ENCODE data around the gene COQ10A.
A peak's percentile ranks its signal among the peaks of the same experiment; 100 is the strongest.

COQ10A gene

DNA sequence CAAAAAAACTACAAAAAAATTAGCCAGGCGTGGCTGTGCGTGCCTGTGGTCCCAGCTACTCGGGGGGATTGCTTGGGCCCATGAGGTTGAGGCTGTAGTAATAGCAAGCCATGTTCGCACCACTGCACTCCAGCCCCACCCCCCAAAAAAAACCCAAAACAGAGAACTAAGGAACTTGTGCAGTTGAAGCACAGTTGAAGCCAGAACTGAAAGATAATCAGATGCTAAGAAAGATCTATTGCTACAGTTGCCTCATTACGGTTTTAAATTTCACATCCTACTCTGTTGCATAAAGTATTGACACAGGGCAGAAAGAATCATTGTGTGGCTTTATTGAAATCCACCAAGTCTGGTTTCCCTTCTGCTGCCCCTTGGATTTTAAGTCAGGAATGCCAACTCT, 29.6 kb downstream of the COQ10A start:
- H3K27ac ChIP-seq (ENCODE audit: low read depth, low read length) = peak overlapping the region; percentile 4; the same call in 1 of the 2 replicates
- TF ChIP-seq, protein P1, sequence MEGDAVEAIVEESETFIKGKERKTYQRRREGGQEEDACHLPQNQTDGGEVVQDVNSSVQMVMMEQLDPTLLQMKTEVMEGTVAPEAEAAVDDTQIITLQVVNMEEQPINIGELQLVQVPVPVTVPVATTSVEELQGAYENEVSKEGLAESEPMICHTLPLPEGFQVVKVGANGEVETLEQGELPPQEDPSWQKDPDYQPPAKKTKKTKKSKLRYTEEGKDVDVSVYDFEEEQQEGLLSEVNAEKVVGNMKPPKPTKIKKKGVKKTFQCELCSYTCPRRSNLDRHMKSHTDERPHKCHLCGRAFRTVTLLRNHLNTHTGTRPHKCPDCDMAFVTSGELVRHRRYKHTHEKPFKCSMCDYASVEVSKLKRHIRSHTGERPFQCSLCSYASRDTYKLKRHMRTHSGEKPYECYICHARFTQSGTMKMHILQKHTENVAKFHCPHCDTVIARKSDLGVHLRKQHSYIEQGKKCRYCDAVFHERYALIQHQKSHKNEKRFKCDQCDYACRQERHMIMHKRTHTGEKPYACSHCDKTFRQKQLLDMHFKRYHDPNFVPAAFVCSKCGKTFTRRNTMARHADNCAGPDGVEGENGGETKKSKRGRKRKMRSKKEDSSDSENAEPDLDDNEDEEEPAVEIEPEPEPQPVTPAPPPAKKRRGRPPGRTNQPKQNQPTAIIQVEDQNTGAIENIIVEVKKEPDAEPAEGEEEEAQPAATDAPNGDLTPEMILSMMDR (IDR thresholded peaks at IDR 0.05; ENCODE audit: insufficient read depth, low read length, poor library complexity, severe bottlenecking) = no peak
- TF ChIP-seq EZH2phosphoT487 (conservative IDR thresholded peaks at IDR 0.05; ENCODE audit: low read length) = no peak
- peaks cover 18% of the 10 kb centered on the region for H3K36me3 ChIP-seq (ENCODE audit: low read length)
- peaks cover 9% of the 10 kb centered on the region for H3F3A ChIP-seq (ENCODE audit: insufficient read depth)
- H3K4me3 ChIP-seq (ENCODE audit: insufficient read depth, low read length, poor library complexity, severe bottlenecking) = no peak overlapping the region
- H3K79me2 ChIP-seq (ENCODE audit: insufficient read depth, low read length) = peaks cover 87% of the 10 kb centered on the region
- H4K20me1 ChIP-seq (ENCODE audit: low read depth, low read length) = peaks cover 5% of the 10 kb centered on the region; the same call in 1 of the 2 replicates
- no peak overlapping the region for H3K9ac ChIP-seq (ENCODE audit: low read length)
- H3K27me3 ChIP-seq (ENCODE audit: low read length) = no peaks in the 10 kb centered on the region
- peak overlapping the region; percentile 67 for H3K4me2 ChIP-seq (ENCODE audit: low read depth, low read length, poor library complexity, severe bottlenecking)
- no peak overlapping the region for H2AFZ ChIP-seq (ENCODE audit: low read depth, low read length, severe bottlenecking)
- H3K9me3 ChIP-seq (ENCODE audit: insufficient read depth, low read length) = no peaks in the 10 kb centered on the region
- H3K9me2 ChIP-seq (replicated peaks; ENCODE audit: insufficient read depth, low read length) = no peaks in the 10 kb centered on the region

GRCh38 chr12:56297400-56297799, 30.7 kb downstream of the COQ10A start:
- Histone ChIP-seq H3K27ac (ENCODE audit: low read depth, low read length) (peak overlapping the region; percentile 4; the same call in 1 of the 2 replicates), H2AFZ (ENCODE audit: low read depth, low read length, severe bottlenecking) (no peak overlapping the region), H3F3A (ENCODE audit: insufficient read depth) (peaks cover 9% of the 10 kb centered on the region), H3K4me3 (ENCODE audit: insufficient read depth, low read length, poor library complexity, severe bottlenecking) (no peak overlapping the region), H3K4me2 (ENCODE audit: low read depth, low read length, poor library complexity, severe bottlenecking) (peak overlapping the region; percentile 67), H3K9me2 (replicated peaks; ENCODE audit: insufficient read depth, low read length) (no peaks in the 10 kb centered on the region), H3K36me3 (ENCODE audit: low read length) (peaks cover 12% of the 10 kb centered on the region; the same call in 1 of the 2 replicates), H3K27me3 (ENCODE audit: low read length) (no peaks in the 10 kb centered on the region), H3K79me2 (ENCODE audit: insufficient read depth, low read length) (peaks cover 76% of the 10 kb centered on the region), H3K9me3 (ENCODE audit: insufficient read depth, low read length) (no peaks in the 10 kb centered on the region), H4K20me1 (ENCODE audit: low read depth, low read length) (no peaks in the 10 kb centered on the region), H3K9ac (ENCODE audit: low read length) (peak overlapping the region; percentile 94; the same call in 1 of the 2 replicates)
- TF ChIP-seq, protein P1 (IDR thresholded peaks at IDR 0.05; ENCODE audit: insufficient read depth, low read length, poor library complexity, severe bottlenecking) = no peak
- TF ChIP-seq EZH2phosphoT487 (conservative IDR thresholded peaks at IDR 0.05; ENCODE audit: low read length) = no peak

GRCh38 chr12:56298828-56299227, 32.1 kb downstream of the COQ10A start:
- Histone ChIP-seq H3K9me3 (ENCODE audit: insufficient read depth, low read length) (no peaks in the 10 kb centered on the region), H3K27me3 (ENCODE audit: low read length) (no peaks in the 10 kb centered on the region), H3K9ac (ENCODE audit: low read length) (peak overlapping the region; percentile 94), H3K4me3 (ENCODE audit: insufficient read depth, low read length, poor library complexity, severe bottlenecking) (peak overlapping the region; percentile 94), H3K79me2 (ENCODE audit: insufficient read depth, low read length) (peaks cover 64% of the 10 kb centered on the region), H3K4me2 (ENCODE audit: low read depth, low read length, poor library complexity, severe bottlenecking) (peak overlapping the region; percentile 67), H4K20me1 (ENCODE audit: low read depth, low read length) (no peaks in the 10 kb centered on the region), H3K9me2 (replicated peaks; ENCODE audit: insufficient read depth, low read length) (no peaks in the 10 kb centered on the region), H3F3A (ENCODE audit: insufficient read depth) (peaks cover 9% of the 10 kb centered on the region), H3K27ac (ENCODE audit: low read depth, low read length) (peak overlapping the region; percentile 77), H2AFZ (ENCODE audit: low read depth, low read length, severe bottlenecking) (no peak overlapping the region), H3K36me3 (ENCODE audit: low read length) (peaks cover 12% of the 10 kb centered on the region; the same call in 1 of the 2 replicates)
- TF ChIP-seq, protein P1 (IDR thresholded peaks at IDR 0.05; ENCODE audit: insufficient read depth, low read length, poor library complexity, severe bottlenecking) = no peak
- no peak for TF ChIP-seq EZH2phosphoT487 (conservative IDR thresholded peaks at IDR 0.05; ENCODE audit: low read length)

Measured in SU-DHL-6 (cell line).